NCI-H2107 (cell line): Measurements from ENCODE around the gene MYH9.
A peak's percentile ranks its signal among the peaks of the same experiment; 100 is the strongest.

Experiments used
- DNase-seq: peaks from one replicate; lab custom pipeline; 2025; lab: John Stamatoyannopoulos, UW

MYH9 gene

GRCh38 chr22:36311386-36312085 is 76.2 kb downstream of the MYH9 start:
- DNase-seq = no peak

- DNase-seq = no peak
Observed at GRCh38 chr22:36308880-36309279, 78.9 kb downstream of the MYH9 start.

DNA sequence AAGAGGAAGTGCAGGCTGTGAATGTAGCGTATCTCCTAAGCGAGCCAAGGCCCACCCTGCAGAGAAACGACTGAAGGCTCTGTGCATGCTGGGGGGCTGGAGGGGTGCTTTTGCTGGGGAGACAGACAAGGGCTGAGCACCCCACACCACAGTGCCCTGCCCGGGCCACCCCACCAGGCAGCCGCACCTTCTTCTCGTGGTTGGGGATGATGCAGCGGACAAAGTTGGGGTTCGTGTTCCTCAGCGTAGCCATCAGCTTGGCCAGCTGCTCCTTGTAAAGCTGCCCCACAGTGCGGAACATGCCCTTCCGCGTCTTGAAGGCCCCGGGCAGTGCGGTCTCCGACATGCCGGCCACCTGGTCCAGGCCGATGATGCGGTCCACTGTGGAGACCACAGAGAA is 81.5 kb downstream of the MYH9 start:
- no peak for DNase-seq

DNA sequence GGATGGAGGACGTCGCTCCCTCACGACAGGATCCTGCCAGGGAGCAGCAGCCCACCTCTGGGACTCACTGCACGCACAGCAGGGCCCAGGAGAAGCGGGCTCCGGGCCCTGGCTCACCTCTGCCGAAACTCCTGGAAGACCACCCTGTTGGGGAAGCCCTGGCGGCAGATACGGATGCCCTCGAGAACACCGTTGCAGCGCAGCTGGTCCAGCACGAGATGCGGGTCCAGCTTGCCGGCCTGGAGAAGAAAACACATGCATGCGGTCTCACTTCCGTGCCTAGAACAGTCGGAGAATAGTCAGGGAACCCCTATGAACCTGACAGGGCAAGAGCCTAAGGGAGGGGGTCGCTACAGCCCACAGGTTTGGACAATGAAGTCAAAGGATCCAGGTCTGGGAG is 82.0 kb downstream of the MYH9 start:
- no peak for DNase-seq

DNA sequence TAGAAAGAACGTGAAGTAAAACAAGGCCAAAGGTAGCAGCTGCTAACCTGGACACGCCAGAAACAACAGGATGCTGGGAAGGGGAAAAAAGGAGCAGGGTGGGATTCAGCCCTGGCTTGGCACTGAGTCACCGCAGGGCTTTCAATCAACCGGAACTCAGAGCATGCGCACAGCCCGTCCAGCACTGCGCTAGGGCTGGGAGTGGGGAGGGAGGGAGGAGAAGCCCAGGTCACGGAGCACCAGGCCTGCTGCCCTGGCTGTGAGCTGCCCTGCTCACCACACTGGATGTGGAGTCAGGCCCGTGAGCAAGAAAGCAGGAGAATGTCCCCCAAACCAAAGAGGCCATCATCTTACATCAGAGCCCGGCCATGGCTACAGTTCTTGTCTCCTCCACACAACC is 83.3 kb downstream of the MYH9 start:
- DNase-seq = no peak

DNA sequence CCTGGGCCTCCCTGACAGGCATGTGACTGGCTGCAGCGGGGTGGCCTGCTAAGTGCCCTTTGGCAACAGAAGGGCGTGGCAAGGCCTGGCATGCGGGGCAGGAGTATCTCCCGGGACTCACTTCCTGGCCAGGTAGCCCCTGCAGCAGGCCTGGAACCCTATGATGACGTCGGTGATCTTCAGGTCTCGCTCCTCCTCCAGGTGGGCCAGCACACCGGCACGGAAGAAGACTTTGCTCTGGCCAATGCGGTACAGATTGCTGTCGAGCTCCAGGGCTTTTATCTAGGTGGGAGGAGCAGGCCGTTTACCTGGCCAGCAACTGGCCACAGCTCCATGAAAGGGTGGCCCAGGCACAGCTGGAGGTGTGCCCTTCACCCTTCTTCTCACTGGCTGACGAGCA is 83.9 kb downstream of the MYH9 start:
- no peak for DNase-seq

DNA sequence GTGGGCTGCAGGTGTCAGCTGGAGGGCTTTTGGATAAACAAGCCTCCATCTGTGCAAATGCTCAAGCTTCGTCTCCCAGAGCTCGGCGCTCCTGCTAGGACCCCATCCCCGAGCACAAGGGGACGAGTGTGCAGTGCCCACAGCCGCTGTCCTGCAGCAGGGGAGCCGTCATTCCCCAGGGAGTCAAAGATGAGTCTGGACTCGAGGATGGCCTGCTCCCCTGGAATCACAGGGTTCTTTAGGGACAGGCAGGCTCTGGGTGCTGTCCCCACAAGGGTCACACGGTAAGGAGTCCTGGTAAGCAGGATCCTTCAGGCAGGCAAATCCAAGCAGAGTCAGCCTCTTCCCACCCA is 84.7 kb downstream of the MYH9 start:
- DNase-seq = no peak

GRCh38 chr22:36302439-36303114 is 85.2 kb downstream of the MYH9 start:
- no peak for DNase-seq

DNA sequence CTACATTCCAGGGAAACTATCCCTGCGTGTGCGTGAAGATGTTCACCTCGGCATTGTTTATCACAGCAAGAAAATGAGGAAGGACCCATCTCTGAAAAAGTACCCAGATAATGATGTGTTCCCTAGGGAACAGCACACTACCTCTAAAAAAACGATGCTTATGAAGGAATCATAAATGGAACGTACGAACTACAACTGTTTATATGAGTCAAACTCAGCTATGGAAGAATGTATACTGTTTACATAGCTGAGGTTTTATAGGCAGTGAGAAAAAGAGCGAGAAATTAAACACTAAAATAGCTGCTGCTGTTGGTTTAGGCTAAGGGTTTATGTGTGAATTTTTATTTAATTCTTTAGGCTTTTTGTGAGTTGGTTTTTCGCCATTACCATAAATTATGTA is 85.9 kb downstream of the MYH9 start:
- DNase-seq = no peak

DNA sequence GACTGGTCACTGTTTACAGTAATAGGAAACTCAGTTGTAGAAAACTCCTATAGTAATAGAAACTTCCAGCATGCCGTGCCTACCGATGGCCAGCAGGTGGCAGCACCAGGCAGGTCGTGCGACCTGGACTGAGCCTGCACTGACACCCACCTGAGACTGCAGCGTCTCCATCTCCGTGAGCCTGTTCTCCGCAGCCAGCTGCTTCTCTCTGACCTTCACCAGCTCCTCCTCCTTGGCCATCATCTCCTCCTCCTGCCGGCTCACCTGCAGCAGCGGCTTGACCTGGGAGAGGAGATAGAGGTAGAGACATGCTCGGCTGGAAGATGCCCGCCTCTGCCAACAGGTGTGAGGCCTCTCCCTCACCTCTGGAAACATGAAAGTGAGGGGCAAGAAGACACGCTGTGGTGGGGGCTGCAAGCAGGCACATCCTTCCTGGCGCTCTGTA is 86.4 kb downstream of the MYH9 start:
- peak; percentile 21 for DNase-seq

- DNase-seq = no peak
Observed at GRCh38 chr22:36300396-36301212, 87.2 kb downstream of the MYH9 start.

GRCh38 chr22:36299911-36300310 is 87.9 kb downstream of the MYH9 start:
- no peak for DNase-seq

GRCh38 chr22:36299295-36299694 is 88.5 kb downstream of the MYH9 start:
- DNase-seq = no peak

GRCh38 chr22:36298601-36299000 is 89.2 kb downstream of the MYH9 start:
- DNase-seq = no peak

- no peak for DNase-seq
Observed at GRCh38 chr22:36298118-36298517, 89.6 kb downstream of the MYH9 start.

GRCh38 chr22:36297568-36297967 is 90.2 kb downstream of the MYH9 start:
- DNase-seq = no peak

- no peak for DNase-seq
Observed at GRCh38 chr22:36296690-36297089, 91.1 kb downstream of the MYH9 start.

DNA sequence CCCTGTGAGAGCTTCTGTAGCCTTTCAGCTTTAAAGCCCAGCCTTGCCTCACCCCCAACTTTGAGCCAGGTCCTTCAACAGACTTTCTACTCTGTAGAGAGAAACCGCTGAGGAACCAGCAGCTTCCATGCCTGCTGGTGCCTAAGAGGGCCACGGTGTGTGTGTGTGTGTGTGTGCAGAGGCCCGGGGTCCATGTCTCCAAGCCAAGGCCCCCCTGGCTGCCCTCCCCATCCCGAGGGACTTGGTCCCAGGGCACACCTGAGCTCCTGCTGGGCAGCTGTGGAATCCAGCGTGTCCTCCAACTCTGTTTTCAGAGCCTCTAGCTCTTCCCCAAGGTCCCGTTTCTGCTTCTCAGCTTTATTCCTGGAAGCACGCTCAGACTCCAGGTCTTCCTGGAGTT is 92.5 kb downstream of the MYH9 start:
- DNase-seq = no peak

DNA sequence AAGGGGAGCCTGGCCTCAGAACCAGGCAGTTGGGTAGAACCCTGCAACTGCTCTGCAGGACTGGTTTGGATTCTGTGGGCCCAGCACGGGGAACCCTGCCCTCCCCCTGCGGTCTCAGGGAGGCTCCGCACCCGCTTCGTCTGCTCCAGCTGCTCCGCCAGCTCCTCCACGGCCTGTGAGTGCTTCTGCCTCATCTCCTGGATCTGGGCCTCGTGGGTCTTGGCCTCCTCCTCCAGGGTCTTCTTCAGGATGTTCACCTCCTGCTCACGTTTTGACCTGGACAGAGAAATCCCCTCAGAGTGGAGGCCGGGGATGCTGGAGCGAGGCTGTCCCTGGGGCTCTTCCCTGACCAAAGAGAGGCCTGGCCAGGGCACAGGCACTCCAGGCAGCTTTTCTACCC is 93.0 kb downstream of the MYH9 start:
- DNase-seq = no peak

DNA sequence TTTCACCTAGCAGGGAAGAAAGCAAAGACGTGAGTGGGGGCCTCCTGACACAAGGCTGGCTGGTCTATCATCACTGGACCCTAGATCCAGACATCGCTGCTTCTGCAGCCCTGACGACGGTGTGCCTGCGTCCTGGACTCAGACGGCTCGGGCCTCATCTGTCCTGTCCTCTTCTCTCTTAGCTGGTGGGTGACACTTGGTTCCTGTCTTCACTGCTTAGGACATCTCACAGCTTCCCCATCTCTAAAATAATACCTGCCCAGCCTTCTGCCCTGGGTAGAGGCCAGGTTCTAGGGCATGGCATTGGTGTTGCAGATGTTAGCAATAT is 93.5 kb downstream of the MYH9 start:
- DNase-seq = no peak

DNA sequence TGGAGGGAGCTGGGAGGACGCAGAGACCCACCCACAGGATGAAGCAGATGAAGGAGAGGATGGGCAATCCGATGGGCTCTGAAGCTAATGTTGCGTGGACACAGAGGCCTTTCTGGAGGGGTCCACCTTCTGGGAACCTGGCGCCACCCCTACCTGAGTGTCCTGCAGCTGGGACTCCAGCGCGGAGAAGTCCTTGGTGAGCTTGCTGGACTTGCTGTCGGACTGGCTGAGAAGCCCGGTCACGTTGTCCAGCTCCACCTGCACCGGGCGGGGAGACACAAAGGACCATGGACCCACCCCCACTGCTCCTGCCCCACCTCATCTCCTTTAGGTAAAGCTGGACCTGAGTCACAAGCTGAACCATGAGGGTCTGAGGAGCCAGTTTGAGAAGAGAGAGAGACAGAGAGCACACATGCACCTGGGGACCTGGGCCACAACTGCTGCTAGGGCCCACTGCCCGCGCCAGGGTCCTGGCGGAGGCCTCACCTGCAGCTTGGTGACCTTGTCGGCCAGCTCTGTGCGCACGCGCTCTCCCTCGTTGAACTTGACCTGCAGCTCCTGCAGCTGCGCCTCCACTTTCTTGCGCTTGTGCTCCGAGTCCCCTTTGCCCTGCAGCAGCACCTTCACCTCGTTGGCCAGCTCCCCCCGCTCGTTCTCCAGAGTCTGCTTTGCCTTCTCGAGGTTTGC is 94.0 kb downstream of the MYH9 start:
- no peak for DNase-seq

GRCh38 chr22:36292823-36293530 is 94.8 kb downstream of the MYH9 start:
- no peak for DNase-seq
